Measurements from ENCODE around the gene MRTO4.
"Not testable (repeated sequence)": the region's sequence is repeated elsewhere in the genome, so short reads cannot be mapped to it uniquely, and the experiment has no call there.

DNA sequence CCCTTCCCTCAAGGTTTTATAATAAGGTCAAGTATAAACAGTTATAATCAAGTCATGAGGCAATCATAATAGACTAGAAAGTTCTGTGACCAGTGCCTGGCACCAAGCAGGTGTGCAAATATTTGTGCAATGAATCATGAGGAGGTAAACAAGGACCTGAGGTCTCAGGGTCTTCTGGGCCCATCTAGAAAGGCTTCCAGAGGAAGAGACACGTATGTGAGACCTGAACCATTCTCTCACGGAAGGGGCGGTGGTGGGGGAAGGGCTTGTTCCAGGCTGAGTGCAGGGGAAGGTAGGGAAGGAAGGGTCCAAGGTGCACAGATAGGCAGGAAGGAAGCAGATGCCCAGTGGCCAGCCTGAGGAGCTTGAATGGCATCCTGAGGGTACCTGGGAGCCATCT lies 33.8 kb downstream of the MRTO4 start:
- not testable (repeated sequence) for TF ChIP-seq CTCF (IDR thresholded peaks at IDR 0.05); MAX (CRISPR knock-in tag; IDR thresholded peaks at IDR 0.05); ZNF138 (CRISPR knock-in tag; conservative IDR thresholded peaks at IDR 0.05); KAT7 (CRISPR knock-in tag; IDR thresholded peaks at IDR 0.05; ENCODE audit: borderline replicate concordance); ELF4 (CRISPR knock-in tag; IDR thresholded peaks at IDR 0.05; ENCODE audit: low read depth)
